Uterus (tissue), 2 donors: ENCODE results near the gene ATP6V0B.

ENCODE experiments used
- CTCF ChIP-seq, 4 experiments: fragments of 200-600 bp in 2 of 4; fragments of 450-650 bp in 2 of 4; sonication (generic) in 2 of 4; IDR thresholded peaks; one replicate each; pipeline ENCODE4 v1.5.1; 2016 to 2019; ENCODE audit warnings: antibody characterized with exemption in 4 of 4, mild to moderate bottlenecking in 2 of 4, moderate library complexity in 1 of 4
- POLR2A ChIP-seq, 2 donors: fragments of 450-650 bp; IDR thresholded peaks; one replicate each; pipeline ENCODE4 v1.6.1; 2016; ENCODE audit warnings: antibody characterized with exemption in 2 of 2, mild to moderate bottlenecking in 1 of 2, moderate library complexity in 1 of 2

GRCh38 chr1:43970502-43970901, 4.3 kb upstream of the ATP6V0B start:
- TF ChIP-seq CTCF (IDR thresholded peaks at IDR 0.05) (no peak), POLR2A (IDR thresholded peaks at IDR 0.05) (no peak)
